GM18498 (cell line): ENCODE data around the gene IGFL4.

Experiments
- ATAC-seq: cut with Tn5 transposase; IDR thresholded peaks from one replicate; pipeline ENCODE4 v1.9.1; 2021; ENCODE audit warnings: mild to moderate bottlenecking, moderate library complexity; ENCODE audit not compliant: unreplicated experiment

The IGFL4 gene

GRCh38 chr19:46022431-46023310, 18.1 kb downstream of the IGFL4 start, which contains the start of gene PGLYRP1:
Gene PGLYRP1, minus strand, starts transcription at chr19:46023053. Its CDS starts 32 bp downstream, at chr19:46023021.
- no peak for ATAC-seq

GRCh38 chr19:46022061-46022430, 18.8 kb downstream of the IGFL4 start:
- no peak for ATAC-seq

GRCh38 chr19:46021531-46022041, 19.2 kb downstream of the IGFL4 start:
- no peak for ATAC-seq

- no peak for ATAC-seq
Observed at GRCh38 chr19:46020819-46021125, 20.0 kb downstream of the IGFL4 start.

DNA sequence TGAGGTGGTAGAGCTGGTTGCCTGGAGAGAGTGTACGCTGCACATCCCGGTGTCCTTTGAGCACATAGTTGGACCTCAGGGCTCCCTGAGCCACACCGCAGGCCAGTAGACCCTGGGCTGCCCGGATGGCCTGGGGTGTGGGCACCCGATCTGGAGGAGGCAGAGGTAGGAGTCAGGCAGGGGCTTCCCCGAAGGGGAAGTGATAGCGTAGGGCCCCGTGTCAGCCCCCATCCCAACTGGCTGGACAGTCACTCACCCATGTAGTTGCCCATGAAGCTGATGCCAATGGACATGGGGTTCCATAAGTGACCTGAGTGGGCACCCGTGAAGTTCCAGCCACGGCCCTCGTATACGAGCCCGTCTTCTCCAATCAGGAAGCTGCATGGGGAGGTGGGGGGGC, 21.5 kb downstream of the IGFL4 start:
- ATAC-seq, result no peak

DNA sequence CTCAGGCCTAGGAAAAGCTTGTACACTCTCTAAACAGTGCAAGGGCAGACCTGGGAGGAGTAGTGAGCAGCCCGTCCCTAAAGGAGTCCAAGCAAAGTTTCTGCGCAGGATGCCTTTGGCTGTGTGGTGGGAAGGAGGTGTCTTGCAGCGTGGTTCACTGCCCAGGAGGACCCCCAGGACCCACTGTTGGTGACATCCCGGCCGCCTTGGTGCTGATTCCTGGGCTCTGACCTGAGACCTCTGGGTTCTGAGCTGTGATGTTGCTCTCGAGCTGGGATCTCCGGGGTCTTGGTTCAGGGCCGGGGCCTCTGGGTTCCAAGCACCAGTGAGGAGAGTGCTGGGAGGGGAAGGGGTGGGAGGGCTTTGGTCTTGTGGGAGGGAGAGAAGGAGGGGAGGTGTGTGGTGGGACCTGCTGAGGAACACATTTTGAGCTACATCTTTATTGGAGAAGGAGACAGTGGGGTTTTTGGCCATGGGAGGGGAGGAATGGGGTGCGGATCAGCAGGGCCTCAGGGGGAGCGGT, 22.0 kb downstream of the IGFL4 start:
- no peak for ATAC-seq

DNA sequence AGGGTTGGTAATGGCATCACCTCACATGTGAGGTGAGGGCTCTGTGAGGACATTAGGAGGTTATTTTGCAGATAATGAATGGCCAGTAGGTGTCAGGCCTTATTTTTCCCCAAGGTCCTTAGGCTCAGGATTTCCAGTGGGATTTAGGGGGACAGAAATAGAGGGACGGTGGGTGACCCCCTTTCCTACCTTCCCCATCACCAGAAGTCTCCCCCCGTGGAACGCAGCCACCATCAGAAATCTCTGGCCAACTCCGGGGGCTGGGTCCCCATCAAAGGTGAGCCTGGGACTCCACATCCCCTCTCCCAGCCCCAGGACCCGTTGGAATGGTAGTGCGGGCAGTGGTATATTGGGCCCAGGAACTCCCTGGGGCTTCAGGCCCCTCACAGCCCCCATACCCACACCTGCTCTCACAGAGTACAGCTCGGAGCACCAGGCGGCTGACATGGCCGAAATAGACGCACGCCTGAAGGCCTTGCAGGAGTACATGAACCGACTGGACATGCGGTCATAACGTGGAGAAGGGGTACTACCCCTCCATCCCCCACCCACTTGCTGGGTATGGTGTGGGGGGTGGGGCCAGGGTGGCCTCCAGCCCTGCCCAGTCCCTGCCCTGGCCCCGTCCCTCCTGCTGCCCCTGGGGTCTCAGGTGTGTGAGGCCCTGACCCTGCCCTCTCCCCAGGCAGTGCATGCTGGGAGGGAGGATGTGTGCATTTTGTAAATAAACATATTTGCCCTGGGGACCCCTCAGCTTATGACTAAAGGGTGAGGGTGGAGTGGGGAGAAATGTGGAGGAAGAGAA, 22.7 kb downstream of the IGFL4 start:
- no peak for ATAC-seq

DNA sequence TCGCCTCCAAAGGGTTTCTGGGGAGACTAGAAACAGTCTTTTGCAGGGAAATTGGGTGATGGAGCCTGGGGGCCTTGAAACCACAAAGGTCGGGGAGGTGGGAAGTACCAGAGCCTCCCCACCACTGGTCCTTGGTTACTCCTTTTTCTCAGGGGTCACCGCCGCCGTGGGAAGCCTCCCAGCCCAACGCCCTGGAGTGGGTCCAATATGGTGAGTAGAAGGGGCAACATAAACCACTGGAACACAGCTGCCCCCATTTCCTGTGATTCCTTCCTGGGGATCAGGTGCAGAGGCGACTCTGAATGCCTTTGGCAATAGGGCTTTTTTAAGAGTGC, 23.7 kb downstream of the IGFL4 start:
- ATAC-seq, result no peak

DNA sequence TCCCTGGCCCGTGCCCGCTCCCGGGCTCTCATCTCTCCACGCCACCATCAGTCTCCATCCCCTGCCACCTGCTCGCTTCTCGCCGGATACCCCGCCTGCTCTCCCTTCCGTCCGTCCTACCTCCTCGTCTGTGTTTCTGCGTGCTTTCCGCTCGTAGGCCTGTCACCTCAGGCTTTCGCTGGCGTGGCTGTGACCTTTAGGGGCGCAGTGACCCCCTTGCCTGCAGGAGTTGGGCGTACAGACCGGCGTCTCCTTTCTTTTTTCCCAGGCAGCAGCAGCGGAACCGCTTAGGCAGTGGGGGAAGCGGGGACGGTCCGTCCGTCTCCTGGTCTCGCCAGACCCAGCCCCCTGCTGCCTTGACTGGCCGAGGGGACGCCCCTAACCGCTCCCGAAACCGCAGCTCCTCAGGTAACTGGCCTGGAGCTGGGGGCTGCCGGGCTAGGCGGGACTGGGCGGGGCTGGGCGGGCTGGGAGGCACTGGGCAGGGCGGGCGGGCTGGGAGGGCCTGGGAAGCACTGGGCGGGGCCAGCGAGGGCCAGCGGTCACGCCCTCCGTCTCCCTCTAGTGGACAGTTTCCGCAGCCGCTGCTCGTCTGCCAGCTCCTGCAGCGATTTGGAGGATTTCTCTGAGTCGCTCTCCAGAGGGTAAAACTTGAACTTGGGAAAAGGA, 24.2 kb downstream of the IGFL4 start:
- peak; percentile 65 for ATAC-seq

DNA sequence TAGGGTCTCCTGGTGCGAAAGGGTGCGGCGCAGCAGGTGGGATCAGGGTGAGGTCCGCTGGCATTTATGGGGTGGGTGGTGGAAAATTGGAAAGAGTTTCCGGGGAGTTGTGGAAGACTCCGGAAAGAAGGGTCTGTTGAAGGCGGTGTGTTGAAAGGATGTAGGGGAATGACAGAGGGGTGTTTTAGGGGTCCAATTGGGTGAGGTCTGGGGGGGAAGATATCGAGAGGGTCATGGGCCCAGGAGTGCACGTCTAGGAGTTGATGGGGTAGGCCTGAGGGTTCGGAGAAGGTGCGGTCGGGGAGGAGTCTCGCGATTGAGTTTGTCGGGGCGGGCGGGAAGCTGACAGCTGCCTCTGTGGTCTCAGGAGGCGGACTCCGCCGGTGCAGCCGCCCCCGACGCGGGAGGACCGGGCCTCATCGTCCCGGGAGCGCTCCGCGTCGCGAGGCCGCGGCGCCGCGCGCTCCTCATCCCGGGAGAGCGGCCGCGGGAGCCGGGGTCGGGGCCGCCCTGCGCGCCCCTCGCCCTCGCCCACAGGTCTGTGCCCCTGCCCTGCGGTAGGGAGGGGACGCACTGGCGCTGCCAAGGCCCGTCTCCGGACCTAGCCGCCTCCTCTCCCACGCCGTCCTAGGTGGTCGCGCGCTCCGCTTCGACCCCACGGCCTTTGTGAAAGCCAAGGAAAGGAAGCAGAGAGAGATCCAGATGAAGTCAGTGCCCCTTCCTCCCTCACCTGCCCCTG, 24.9 kb downstream of the IGFL4 start:
- peak; percentile 16 for ATAC-seq

DNA sequence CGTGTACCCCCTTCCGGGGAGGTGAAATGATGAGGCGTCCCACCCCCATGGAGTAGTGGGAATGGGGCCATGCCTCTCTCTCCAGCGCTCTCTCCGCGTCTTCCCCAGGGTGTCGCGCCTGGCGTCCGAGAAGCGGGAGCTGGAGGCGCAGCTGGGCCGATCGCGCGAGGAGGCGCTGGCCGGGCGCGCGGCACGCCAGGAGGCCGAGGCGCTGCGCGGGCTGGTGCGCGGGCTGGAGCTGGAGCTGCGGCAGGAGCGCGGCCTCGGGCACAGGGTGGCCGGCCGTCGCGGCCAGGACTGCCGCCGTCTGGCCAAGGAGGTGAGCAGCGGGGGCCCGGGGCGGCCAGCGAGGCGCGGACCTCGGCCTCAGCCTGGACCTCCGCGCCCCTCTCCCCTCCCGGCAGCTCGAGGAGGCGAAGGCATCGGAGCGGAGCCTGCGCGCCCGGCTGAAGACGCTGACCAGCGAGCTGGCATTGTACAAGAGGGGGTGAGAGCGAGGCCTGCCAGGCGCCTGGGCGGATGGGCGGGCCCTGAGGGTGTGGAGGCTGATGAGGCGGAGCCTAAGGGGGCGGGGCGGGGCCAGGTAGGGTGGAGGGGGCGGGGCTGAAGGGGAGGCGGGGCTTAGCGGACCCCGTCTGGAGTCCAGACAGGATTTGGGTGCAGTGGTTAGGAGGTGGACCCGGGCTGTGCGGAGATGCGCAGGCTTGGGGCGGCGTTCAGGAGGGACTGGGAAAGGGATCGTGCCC, 25.7 kb downstream of the IGFL4 start:
- no peak for ATAC-seq

- ATAC-seq, result no peak
Observed at GRCh38 chr19:46014534-46014933, 26.3 kb downstream of the IGFL4 start.

GRCh38 chr19:46009530-46010510, 31.0 kb downstream of the IGFL4 start:
- ATAC-seq, result no peak

GRCh38 chr19:46006411-46006810, 34.4 kb downstream of the IGFL4 start:
- ATAC-seq, result no peak

DNA sequence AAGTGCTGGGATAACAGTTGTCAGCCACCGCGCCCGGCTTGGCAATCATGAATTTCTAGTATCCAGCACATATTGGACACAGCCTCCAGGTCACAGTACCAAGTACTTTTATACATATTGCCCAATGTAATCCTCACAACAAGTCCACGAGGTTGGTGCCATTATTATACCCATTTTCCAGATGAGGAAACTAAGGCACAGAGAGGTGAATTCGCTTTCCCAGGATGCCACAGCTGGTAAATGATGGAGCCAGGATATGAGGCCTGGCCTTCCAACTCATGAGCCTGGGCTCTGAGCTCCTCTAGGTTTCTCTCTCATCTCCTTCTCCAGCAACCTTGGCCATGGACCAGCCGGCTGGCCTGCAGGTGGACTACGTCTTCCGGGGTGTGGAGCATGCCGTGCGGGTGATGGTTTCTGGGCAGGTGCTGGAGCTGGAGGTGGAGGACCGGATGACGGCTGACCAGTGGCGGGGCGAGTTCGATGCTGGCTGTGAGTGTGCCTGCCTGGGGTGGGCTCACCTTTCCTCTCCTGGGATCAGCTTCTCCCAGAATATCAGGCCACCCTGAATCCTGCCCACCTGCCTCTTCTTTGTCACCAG, 38.0 kb downstream of the IGFL4 start:
- ATAC-seq, result no peak

GRCh38 chr19:46000491-46001246, 40.1 kb downstream of the IGFL4 start:
- ATAC-seq, result no peak

- no peak for ATAC-seq
Observed at GRCh38 chr19:45999653-46000121, 41.1 kb downstream of the IGFL4 start.
